CD14-positive monocyte (primary cell): ENCODE measurements around the gene GNG2. TPM values are rescaled to one million over a fixed set of nuclear protein-coding genes. Genes with fewer than 3 reads are reported as not detected.

Experiments
- DNase-seq, 3 donors: peaks; one replicate each; pipeline ENCODE4 v3.0.0-alpha.2; 2011 to 2022
- H2AFZ ChIP-seq: 2 replicates; pipeline ENCODE4 v1.6.0; 2012; ENCODE audit warnings: mild to moderate bottlenecking, low read depth, low read length, inconsistent platforms; ENCODE audit not compliant: insufficient read depth, poor library complexity, severe bottlenecking
- H3K27ac ChIP-seq, 2 donors: 1 replicate in 1 of 2; 2 replicates in 1 of 2; pipeline ENCODE4 v1.5.1; 2012 to 2013; ENCODE audit warnings: low read length in 2 of 2, control low read depth in 1 of 2, inconsistent platforms in 1 of 2, low read depth in 1 of 2, mild to moderate bottlenecking in 1 of 2
- H3K27me3 ChIP-seq, 2 donors: one replicate each; pipeline versions ENCODE4 v1.6.0 to v1.6.1; 2011 to 2013; ENCODE audit warnings: low read length in 2 of 2; ENCODE audit not compliant: control insufficient read depth in 2 of 2, insufficient read depth in 2 of 2
- H3K36me3 ChIP-seq, 2 donors: replicated peaks in 1 of 2; 1 replicate in 1 of 2; 2 replicates in 1 of 2; pipeline versions ENCODE4 v1.5.1 to v1.6.1; 2012 to 2013; ENCODE audit warnings: low read length in 2 of 2, control low read depth in 1 of 2, inconsistent platforms in 1 of 2, mild to moderate bottlenecking in 1 of 2; ENCODE audit not compliant: insufficient read depth in 2 of 2, control insufficient read depth in 1 of 2
- H3K4me1 ChIP-seq, 2 donors: 1 replicate in 1 of 2; 2 replicates in 1 of 2; pipeline versions ENCODE4 v1.5.1 to v1.6.1; 2012 to 2013; ENCODE audit warnings: low read length in 2 of 2, control low read depth in 1 of 2, inconsistent platforms in 1 of 2, mild to moderate bottlenecking in 1 of 2, moderate library complexity in 1 of 2; ENCODE audit not compliant: insufficient read depth in 2 of 2, control insufficient read depth in 1 of 2
- H3K4me2 ChIP-seq: replicated peaks from 2 replicates; pipeline ENCODE3; 2012; ENCODE audit warnings: low read length, moderate library complexity, mild to moderate bottlenecking; ENCODE audit not compliant: poor library complexity, severe bottlenecking; ENCODE audit errors: extremely low read depth
- H3K4me3 ChIP-seq, 3 experiments: fragments of 200-600 bp in 1 of 3; sonication (generic) in 1 of 3; replicated peaks in 1 of 3; 1 replicate in 2 of 3; 2 replicates in 1 of 3; pipeline ENCODE4 v1.5.1; 2011 to 2013; ENCODE audit warnings: low read length in 3 of 3, mild to moderate bottlenecking in 3 of 3, control low read depth in 2 of 3, low read depth in 2 of 3, inconsistent platforms in 1 of 3, moderate library complexity in 1 of 3
- H3K79me2 ChIP-seq: 2 replicates; pipeline ENCODE4 v1.6.0; 2012; ENCODE audit warnings: mild to moderate bottlenecking, control low read depth, inconsistent platforms, low read length, moderate library complexity; ENCODE audit not compliant: insufficient read depth
- H3K9ac ChIP-seq: 2 replicates; pipeline ENCODE4 v1.6.0; 2017; ENCODE audit warnings: low read length, mild to moderate bottlenecking; ENCODE audit not compliant: insufficient read depth, poor library complexity, severe bottlenecking
- H3K9me3 ChIP-seq, 2 donors: replicated peaks in 1 of 2; 1 replicate in 1 of 2; 2 replicates in 1 of 2; pipeline versions ENCODE4 v1.5.1 to v1.6.1; 2012 to 2013; ENCODE audit warnings: low read length in 2 of 2, control low read depth in 1 of 2; ENCODE audit not compliant: control insufficient read depth in 1 of 2, insufficient read depth in 1 of 2
- H4K20me1 ChIP-seq: 2 replicates; pipeline ENCODE4 v1.6.0; 2012; ENCODE audit warnings: mild to moderate bottlenecking, low read length, control low read depth, moderate library complexity; ENCODE audit not compliant: insufficient read depth
- H3K27ac Mint-ChIP-seq, 7 donors: one replicate each; pipeline ENCODE4 v1.8.0; 2020; ENCODE audit warnings: mild to moderate bottlenecking in 7 of 7, mixed read lengths in 7 of 7, moderate library complexity in 6 of 7, inconsistent platforms in 2 of 7
- H3K27me3 Mint-ChIP-seq, 3 donors: one replicate each; pipeline ENCODE4 v1.8.0; 2021 to 2022; ENCODE audit warnings: low read depth in 3 of 3, mild to moderate bottlenecking in 3 of 3, mixed read lengths in 3 of 3, moderate library complexity in 3 of 3, inconsistent platforms in 1 of 3
- H3K36me3 Mint-ChIP-seq, 2 donors: one replicate each; pipeline ENCODE4 v1.8.0; 2020; ENCODE audit warnings: mixed read lengths in 2 of 2, inconsistent platforms in 1 of 2, mild to moderate bottlenecking in 1 of 2
- H3K4me1 Mint-ChIP-seq: one replicate; pipeline ENCODE4 v1.8.0; 2020; ENCODE audit warnings: mild to moderate bottlenecking, mixed read lengths
- H3K4me3 Mint-ChIP-seq, 2 donors: one replicate each; pipeline ENCODE4 v1.8.0; 2020; ENCODE audit warnings: mild to moderate bottlenecking in 2 of 2, mixed read lengths in 2 of 2, moderate library complexity in 1 of 2
- H3K9me3 Mint-ChIP-seq, 7 donors: one replicate each; pipeline ENCODE4 v1.8.0; 2020 to 2022; ENCODE audit warnings: mixed read lengths in 7 of 7, mild to moderate bottlenecking in 6 of 7, moderate library complexity in 6 of 7, inconsistent platforms in 2 of 7
- WGBS: methylation state at CpG from one replicate; pipeline ENCODE4 v1.1.5; 2013; ENCODE audit warnings: missing lambda C conversion rate; ENCODE audit not compliant: insufficient coverage; 5-methylcytosine and 5-hydroxymethylcytosine counted together
- intact Hi-C, 2 donors: fragments of 100-400 bp; cut with micrococcal nuclease; formaldehyde crosslinking; loops; one replicate each; pipeline versions ENCODE4 v1.15.0 to v1.15.1; 2023
- polyA plus RNA-seq, 3 donors: library from polyadenylated mRNA; depleted of rRNA in 1 of 3; unstranded in 2 of 3; stranded (reverse) in 1 of 3; fragments of 300-500 nt in 2 of 3; fragments of >200 nt in 1 of 3; fragmentation: Illumina TruSeq in 2 of 3; gene quantifications; 1 replicate in 2 of 3; 2 replicates in 1 of 3; pipeline ENCODE4 v1.2.3, GENCODE V29; 2012 to 2021
- TF ChIP-seq, protein P1 (sequence below): fragments of 200-600 bp; IDR thresholded peaks from one replicate; pipeline ENCODE4 v1.8.0; 2022; ENCODE audit warnings: antibody characterized with exemption, mild to moderate bottlenecking

The GNG2 gene
- polyA plus RNA-seq, 3 donors: 42.7 to 151 (median 146) TPM

DNA sequence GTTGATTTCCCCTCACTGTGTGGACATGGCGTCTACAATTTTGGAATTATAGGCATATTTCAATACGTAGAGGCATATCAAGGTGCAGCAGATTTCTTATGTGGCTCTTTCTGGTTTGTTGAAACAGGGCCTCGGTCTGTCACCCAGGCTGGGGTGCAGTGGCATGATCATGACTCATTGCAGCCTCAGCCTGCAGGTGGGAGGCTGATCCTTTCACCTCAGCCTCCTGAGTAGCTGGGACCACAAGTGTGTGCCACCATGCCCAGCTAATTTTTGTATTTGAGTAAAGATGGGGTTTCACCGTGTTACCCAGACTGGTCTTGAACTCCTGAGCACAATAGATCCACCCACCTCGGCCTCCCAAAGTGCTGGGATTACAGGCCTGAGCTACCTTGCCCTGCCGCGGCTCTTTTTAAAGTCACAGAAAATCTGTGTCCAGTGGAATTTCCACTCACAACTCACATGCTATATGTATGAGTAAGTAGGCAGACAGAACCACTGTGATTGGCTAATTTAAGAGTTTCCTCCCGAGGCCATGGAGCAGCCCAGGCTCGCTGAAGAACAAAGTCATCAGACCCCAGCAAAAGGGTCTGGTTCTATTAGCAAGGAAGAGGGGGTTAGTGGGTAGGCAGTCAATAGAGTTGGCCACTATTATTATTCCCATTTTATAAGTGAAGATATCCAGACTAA, 9.1 kb downstream of the GNG2 start:
- peaks cover 96% of the 10 kb centered on the region for H3K79me2 ChIP-seq
- intact Hi-C loops: no loop called here
- H3K9ac ChIP-seq: no peak overlapping the region
- DNase-seq: peak in 1 of 3 donors; percentile 87
- no peaks in the 10 kb centered on the region for H3K36me3 ChIP-seq
- H3K27ac Mint-ChIP-seq: peak overlapping the region in 4 of 7 donors; percentile 30 to 64 (median 57)
- no peaks in the 10 kb centered on the region for H3K9me3 ChIP-seq
- peaks cover 0 to 2% (median 0%) of the 10 kb centered on the region in 7 donors for H3K9me3 Mint-ChIP-seq
- peaks cover 45% of the 10 kb centered on the region for H3K4me1 Mint-ChIP-seq
- H4K20me1 ChIP-seq: peaks cover 43% of the 10 kb centered on the region
- 100% methylated on average over 2 of the region's 9 CpGs for WGBS
- peaks cover 0 to 2% (median 0%) of the 10 kb centered on the region in 3 donors for H3K27me3 Mint-ChIP-seq
- peaks cover 47 to 58% of the 10 kb centered on the region in 2 donors for H3K4me1 ChIP-seq
- peaks cover 11 to 27% of the 10 kb centered on the region in 2 donors for H3K36me3 Mint-ChIP-seq
- TF ChIP-seq, protein P1, sequence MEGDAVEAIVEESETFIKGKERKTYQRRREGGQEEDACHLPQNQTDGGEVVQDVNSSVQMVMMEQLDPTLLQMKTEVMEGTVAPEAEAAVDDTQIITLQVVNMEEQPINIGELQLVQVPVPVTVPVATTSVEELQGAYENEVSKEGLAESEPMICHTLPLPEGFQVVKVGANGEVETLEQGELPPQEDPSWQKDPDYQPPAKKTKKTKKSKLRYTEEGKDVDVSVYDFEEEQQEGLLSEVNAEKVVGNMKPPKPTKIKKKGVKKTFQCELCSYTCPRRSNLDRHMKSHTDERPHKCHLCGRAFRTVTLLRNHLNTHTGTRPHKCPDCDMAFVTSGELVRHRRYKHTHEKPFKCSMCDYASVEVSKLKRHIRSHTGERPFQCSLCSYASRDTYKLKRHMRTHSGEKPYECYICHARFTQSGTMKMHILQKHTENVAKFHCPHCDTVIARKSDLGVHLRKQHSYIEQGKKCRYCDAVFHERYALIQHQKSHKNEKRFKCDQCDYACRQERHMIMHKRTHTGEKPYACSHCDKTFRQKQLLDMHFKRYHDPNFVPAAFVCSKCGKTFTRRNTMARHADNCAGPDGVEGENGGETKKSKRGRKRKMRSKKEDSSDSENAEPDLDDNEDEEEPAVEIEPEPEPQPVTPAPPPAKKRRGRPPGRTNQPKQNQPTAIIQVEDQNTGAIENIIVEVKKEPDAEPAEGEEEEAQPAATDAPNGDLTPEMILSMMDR: no peak
- H3K27me3 ChIP-seq: no peaks in the 10 kb centered on the region
- H3K4me3 ChIP-seq: no peak overlapping the region
- H3K4me3 Mint-ChIP-seq: no peak overlapping the region
- H2AFZ ChIP-seq: no peak overlapping the region
- H3K27ac ChIP-seq: no peak overlapping the region
- H3K4me2 ChIP-seq: no peak overlapping the region

DNA sequence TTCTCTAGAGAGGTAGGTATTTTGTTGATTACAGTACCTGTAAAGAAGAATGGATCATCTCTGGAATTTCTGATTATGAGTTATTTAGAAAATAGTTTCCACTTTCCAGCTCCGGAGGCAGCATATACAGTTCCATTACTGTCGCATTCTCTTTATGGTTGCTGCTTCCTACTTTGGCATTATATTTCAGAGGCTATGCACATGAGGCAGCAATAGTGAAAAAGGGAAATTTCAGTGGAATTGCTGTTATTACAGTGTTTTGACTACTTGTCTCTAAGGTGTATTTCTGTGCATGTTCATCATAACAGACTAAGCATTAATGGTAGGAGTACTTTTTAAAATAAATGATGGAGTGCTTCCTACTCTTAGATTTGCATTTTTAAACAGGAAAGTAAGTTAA, 10.2 kb downstream of the GNG2 start:
- peaks cover 11 to 27% of the 10 kb centered on the region in 2 donors for H3K36me3 Mint-ChIP-seq
- 33% methylated on average over 1 of the region's 2 CpGs for WGBS
- H3K27me3 Mint-ChIP-seq: no peaks in the 10 kb centered on the region
- Histone ChIP-seq H3K9me3 (no peaks in the 10 kb centered on the region), H3K27ac (peak overlapping the region in 1 of 2 donors; percentile 56), H3K4me1 (peaks cover 47 to 54% of the 10 kb centered on the region in 2 donors), H4K20me1 (peaks cover 37% of the 10 kb centered on the region), H3K27me3 (no peaks in the 10 kb centered on the region), H3K4me3 (no peak overlapping the region), H2AFZ (no peak overlapping the region), H3K9ac (no peak overlapping the region), H3K4me2 (peak overlapping the region; percentile 5), H3K36me3 (no peaks in the 10 kb centered on the region), H3K79me2 (peaks cover 94% of the 10 kb centered on the region)
- intact Hi-C loops: no loop called here
- H3K4me1 Mint-ChIP-seq: peaks cover 43% of the 10 kb centered on the region
- peaks cover 0 to 2% (median 0%) of the 10 kb centered on the region in 7 donors for H3K9me3 Mint-ChIP-seq
- TF ChIP-seq, protein P1: no peak
- H3K27ac Mint-ChIP-seq: peak overlapping the region in 5 of 7 donors; percentile 30 to 76 (median 71)
- no peak overlapping the region for H3K4me3 Mint-ChIP-seq
- DNase-seq: peak in 2 of 3 donors; percentile 57 to 77
